Uterus (tissue), 4 donors: ENCODE results near the gene RHOH. TPM values are rescaled to one million over a fixed set of nuclear protein-coding genes. Genes with fewer than 3 reads are reported as not detected.

Experiments used
- DNase-seq, 2 donors: peaks; one replicate each; pipeline ENCODE4 v3.0.0-alpha.2; 2019 to 2020
- H3K27ac ChIP-seq, 2 donors: fragments of 200-600 bp; sonication (generic); 1 replicate in 1 of 2; 2 replicates in 1 of 2; pipeline ENCODE4 v1.5.1; 2016 to 2018
- H3K27me3 ChIP-seq, 2 donors: fragments of 200-600 bp; sonication (generic); one replicate each; pipeline ENCODE4 v1.5.1; 2018 to 2019; ENCODE audit warnings: control low read depth in 1 of 2
- H3K36me3 ChIP-seq, 2 donors: fragments of 200-600 bp; sonication (generic); one replicate each; pipeline ENCODE4 v1.5.1; 2019; ENCODE audit warnings: control low read depth in 1 of 2
- H3K4me1 ChIP-seq, 2 donors: fragments of 200-600 bp; sonication (generic); one replicate each; pipeline ENCODE4 v1.5.1; 2018 to 2019; ENCODE audit warnings: control low read depth in 1 of 2
- H3K4me3 ChIP-seq, 2 donors: fragments of 200-600 bp; sonication (generic); 1 replicate in 1 of 2; 2 replicates in 1 of 2; pipeline ENCODE4 v1.5.1; 2018 to 2019; ENCODE audit warnings: mild to moderate bottlenecking in 1 of 2
- H3K9me3 ChIP-seq, 2 donors: fragments of 200-600 bp; sonication (generic); one replicate each; pipeline ENCODE4 v1.5.1; 2019; ENCODE audit warnings: control low read depth in 1 of 2
- POLR2A ChIP-seq, 2 donors: fragments of 450-650 bp; IDR thresholded peaks; one replicate each; pipeline ENCODE4 v1.6.1; 2016; ENCODE audit warnings: antibody characterized with exemption in 2 of 2, mild to moderate bottlenecking in 1 of 2, moderate library complexity in 1 of 2
- intact Hi-C: fragments of 100-400 bp; cut with DNase I; formaldehyde crosslinking; loops from one replicate; pipeline ENCODE4 v1.15.1; 2023; ENCODE audit warnings: low total_unique reads
- total RNA-seq, 4 donors: library from RNA; depleted of rRNA in 3 of 4; stranded (reverse); fragments of >200 nt in 3 of 4; gene quantifications; one replicate each; pipeline versions ENCODE4 v1.1.0 to v1.2.4, GENCODE V29; 2014 to 2023
- TF ChIP-seq, protein P1 (sequence below), 4 experiments: fragments of 200-600 bp in 2 of 4; fragments of 450-650 bp in 2 of 4; sonication (generic) in 2 of 4; IDR thresholded peaks; one replicate each; pipeline ENCODE4 v1.5.1; 2016 to 2019; ENCODE audit warnings: antibody characterized with exemption in 4 of 4, mild to moderate bottlenecking in 2 of 4, moderate library complexity in 1 of 4
- donor health status: DM: yes; HTN: yes; CAD: no.

The RHOH gene
- total RNA-seq, 4 donors from 2014 or later = 1.5 to 37.1 (median 3.0) TPM

DNA sequence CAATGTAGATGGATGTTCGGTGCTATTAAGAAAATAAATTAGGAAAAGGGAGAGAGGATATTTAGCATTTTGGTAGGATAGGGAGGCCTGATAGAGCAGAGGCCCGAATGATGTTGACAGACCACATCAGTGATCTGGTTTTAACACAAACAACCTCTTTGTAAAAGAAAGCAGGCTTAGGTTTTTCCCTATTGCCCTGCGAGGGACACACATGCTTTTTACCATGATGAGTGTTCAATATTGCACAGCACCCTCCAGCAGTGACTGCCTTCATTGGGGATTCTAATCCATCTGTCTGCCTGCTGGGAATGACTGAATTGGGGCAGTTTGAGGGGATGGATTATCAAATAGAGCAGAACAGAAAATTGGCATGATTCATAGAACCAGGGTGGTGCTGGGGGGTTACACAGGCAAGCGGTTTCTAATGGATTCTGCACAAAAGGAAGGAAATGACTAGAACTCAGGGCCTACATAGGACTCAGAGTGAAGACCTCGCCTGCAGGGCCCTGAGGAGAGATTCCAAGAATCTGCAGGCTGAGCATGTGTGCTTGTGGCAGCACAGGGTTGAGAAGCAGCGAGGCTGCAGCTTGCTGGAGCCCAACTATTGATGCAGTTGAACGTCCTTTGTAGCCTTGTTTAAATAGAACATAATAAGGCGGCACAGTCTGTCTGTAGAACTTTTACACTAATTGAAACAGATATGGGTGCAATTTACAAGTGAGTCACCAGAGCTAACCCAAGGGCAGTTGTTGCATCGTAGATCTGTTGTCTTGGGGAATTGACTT, 58.0 kb downstream of the RHOH start:
- no peak overlapping the region for H3K4me3 ChIP-seq
- no peak overlapping the region for H3K27ac ChIP-seq
- no peaks in the 10 kb centered on the region for H3K36me3 ChIP-seq
- DNase-seq = no peak
- intact Hi-C loops = no loop called here
- no peaks in the 10 kb centered on the region for H3K4me1 ChIP-seq
- TF ChIP-seq, protein P1, sequence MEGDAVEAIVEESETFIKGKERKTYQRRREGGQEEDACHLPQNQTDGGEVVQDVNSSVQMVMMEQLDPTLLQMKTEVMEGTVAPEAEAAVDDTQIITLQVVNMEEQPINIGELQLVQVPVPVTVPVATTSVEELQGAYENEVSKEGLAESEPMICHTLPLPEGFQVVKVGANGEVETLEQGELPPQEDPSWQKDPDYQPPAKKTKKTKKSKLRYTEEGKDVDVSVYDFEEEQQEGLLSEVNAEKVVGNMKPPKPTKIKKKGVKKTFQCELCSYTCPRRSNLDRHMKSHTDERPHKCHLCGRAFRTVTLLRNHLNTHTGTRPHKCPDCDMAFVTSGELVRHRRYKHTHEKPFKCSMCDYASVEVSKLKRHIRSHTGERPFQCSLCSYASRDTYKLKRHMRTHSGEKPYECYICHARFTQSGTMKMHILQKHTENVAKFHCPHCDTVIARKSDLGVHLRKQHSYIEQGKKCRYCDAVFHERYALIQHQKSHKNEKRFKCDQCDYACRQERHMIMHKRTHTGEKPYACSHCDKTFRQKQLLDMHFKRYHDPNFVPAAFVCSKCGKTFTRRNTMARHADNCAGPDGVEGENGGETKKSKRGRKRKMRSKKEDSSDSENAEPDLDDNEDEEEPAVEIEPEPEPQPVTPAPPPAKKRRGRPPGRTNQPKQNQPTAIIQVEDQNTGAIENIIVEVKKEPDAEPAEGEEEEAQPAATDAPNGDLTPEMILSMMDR (IDR thresholded peaks at IDR 0.05) = no peak
- no peak for TF ChIP-seq POLR2A (IDR thresholded peaks at IDR 0.05)
- no peaks in the 10 kb centered on the region for H3K9me3 ChIP-seq
- H3K27me3 ChIP-seq = no peaks in the 10 kb centered on the region

DNA sequence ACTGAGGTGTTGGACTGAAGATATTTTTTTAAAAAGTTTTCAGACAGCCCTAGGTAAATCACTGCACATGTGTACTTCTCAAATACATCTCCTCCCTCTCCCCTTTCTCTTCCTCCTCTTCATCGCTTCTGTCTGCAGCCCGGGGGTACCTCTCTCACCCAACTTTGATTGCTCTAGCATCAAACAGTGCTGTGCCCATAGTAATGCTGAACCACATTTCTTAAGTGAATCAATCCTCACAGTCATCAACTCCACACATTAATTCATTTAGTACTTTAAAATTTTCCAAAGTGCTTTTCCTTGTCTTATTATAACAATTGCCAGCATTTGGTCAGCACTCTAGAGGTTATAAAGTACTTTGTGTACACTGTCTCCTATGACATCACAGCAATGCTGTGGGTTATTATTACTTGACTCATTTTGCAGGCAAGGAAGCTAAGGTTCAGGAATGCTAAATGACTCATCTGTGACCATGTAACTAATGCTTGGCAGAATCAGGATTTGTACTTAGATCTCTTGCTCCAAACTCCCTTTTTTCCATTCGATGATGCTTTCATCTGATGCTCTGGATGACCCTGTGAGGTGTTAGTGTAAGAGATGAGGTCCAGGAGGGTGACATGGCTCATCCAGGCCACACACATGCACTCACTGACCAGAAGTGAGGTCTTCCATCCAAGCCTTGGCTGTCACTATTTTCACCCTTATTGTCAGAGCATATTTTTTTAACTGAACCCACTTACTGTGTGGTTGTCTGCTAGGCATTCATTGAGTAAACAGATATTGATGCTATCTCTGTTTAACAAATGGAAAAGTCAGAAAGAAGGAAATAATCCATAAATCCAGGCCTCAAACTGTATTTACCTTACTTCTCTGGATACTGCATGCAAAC, 58.8 kb downstream of the RHOH start:
- Histone ChIP-seq H3K27ac (no peak overlapping the region), H3K27me3 (no peaks in the 10 kb centered on the region), H3K4me1 (no peaks in the 10 kb centered on the region), H3K36me3 (no peaks in the 10 kb centered on the region), H3K9me3 (no peaks in the 10 kb centered on the region), H3K4me3 (no peak overlapping the region)
- TF ChIP-seq, protein P1 (IDR thresholded peaks at IDR 0.05) = no peak
- no peak for TF ChIP-seq POLR2A (IDR thresholded peaks at IDR 0.05)
- DNase-seq = no peak
- intact Hi-C loops = no loop called here

DNA sequence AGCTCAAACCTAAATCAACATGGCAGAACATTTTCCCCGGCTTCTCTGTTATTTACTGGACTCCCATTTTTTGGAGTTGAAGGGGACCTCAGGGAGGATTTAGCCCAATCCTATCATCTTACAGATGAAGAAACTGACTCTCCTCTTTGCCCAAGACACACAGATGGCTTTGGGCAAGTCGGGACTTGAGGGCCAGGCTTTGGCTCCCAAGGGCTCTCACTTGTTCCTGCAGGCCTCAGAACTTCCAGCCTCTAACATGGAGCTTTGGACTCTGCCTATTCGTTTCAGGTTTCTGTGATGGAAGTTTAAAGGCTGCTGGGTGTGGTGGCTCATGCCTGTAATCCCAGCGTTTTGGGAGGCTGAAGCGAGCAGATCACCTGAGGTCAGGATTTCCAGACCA, 59.5 kb downstream of the RHOH start:
- Histone ChIP-seq H3K4me1 (no peaks in the 10 kb centered on the region), H3K4me3 (no peak overlapping the region), H3K27me3 (no peaks in the 10 kb centered on the region), H3K27ac (no peak overlapping the region), H3K9me3 (no peaks in the 10 kb centered on the region), H3K36me3 (no peaks in the 10 kb centered on the region)
- TF ChIP-seq POLR2A (IDR thresholded peaks at IDR 0.05) = no peak
- TF ChIP-seq, protein P1 (IDR thresholded peaks at IDR 0.05) = no peak
- intact Hi-C loops = no loop called here
- DNase-seq = no peak

DNA sequence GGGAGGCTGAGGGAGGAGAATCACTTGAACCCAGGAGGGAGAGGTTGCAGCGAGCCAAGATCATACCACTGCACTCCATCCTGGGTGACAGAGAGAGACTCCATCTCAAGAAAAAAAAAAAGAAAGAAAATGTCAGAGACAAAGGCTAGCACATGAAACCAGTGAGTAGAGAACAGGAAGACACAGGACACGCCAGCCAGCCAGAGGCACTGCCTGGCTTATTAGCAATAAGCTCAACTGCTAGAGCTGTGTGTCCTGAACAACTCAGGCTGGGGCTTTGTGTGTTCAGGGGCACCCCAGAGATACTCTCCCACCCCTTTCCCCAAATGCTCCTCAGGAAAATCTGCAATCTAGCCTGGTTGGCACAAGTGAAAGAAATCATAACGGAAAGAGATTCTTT, 60.0 kb downstream of the RHOH start:
- intact Hi-C loops = no loop called here
- Histone ChIP-seq H3K27me3 (no peaks in the 10 kb centered on the region), H3K9me3 (no peaks in the 10 kb centered on the region), H3K4me3 (no peak overlapping the region), H3K4me1 (no peaks in the 10 kb centered on the region), H3K27ac (no peak overlapping the region), H3K36me3 (no peaks in the 10 kb centered on the region)
- no peak for DNase-seq
- TF ChIP-seq, protein P1 (IDR thresholded peaks at IDR 0.05) = no peak
- no peak for TF ChIP-seq POLR2A (IDR thresholded peaks at IDR 0.05)

DNA sequence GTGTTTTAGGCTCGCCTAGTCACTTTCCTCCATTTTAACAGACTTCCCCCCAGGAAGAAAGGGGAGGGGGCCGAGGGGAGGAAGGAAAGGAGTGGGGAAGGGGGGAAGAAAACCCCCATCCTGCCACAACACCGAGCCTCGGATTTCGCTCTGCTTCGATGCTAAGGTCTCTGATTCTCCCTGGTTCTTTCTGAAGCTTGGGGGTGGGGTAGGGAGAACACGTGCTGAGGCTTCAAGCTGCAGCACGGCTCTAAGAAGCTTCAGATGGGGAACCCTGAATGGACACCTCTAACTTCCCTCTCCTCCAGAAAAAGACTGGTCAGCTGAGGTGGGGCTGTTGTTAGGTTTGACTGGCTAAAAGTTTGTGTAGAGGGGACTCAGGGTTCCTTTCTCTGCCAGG, 61.8 kb downstream of the RHOH start:
- no peak overlapping the region for H3K27ac ChIP-seq
- no peaks in the 10 kb centered on the region for H3K36me3 ChIP-seq
- no peak for TF ChIP-seq POLR2A (IDR thresholded peaks at IDR 0.05)
- TF ChIP-seq, protein P1 (IDR thresholded peaks at IDR 0.05) = no peak

More for the DNA sequence above, 61.8 kb downstream of the RHOH start:
- Histone ChIP-seq H3K4me1 (no peaks in the 10 kb centered on the region), H3K27me3 (no peaks in the 10 kb centered on the region), H3K9me3 (no peaks in the 10 kb centered on the region), H3K4me3 (no peak overlapping the region)
- intact Hi-C loops = no loop called here
- DNase-seq = no peak
